HEK293 (cell line): Measurements from ENCODE around the gene TAS2R1.

ENCODE experiments used
- CTCF ChIP-seq: fragments of 450-650 bp; formaldehyde crosslinking; IDR thresholded peaks from 2 replicates; pipeline ENCODE4 v1.5.1; 2016; ENCODE audit warnings: missing biosample characterization, missing genetic modification characterization
- ZNF692 ChIP-seq: fragments of 450-650 bp; formaldehyde crosslinking; IDR thresholded peaks from 2 replicates; pipeline ENCODE4 v1.5.1; 2016; ENCODE audit warnings: missing biosample characterization, missing genetic modification characterization
- ZSCAN30 ChIP-seq: fragments of 450-650 bp; IDR thresholded peaks from 2 replicates; pipeline ENCODE4 v1.5.1; 2018; ENCODE audit warnings: missing biosample characterization, mild to moderate bottlenecking, missing genetic modification characterization, moderate library complexity

The TAS2R1 gene

GRCh38 chr5:9582406-9582805 lies 47.7 kb downstream of the TAS2R1 start (continued):
- TF ChIP-seq CTCF (tag by site-specific recombination): no peak
- TF ChIP-seq ZSCAN30 (tag by site-specific recombination): no peak
- no peak for TF ChIP-seq ZNF692 (tag by site-specific recombination)
- TF ChIP-seq, all 188 proteins: peak for 0
